Activated CD4-positive, CD25-positive, alpha-beta regulatory T cell (primary cell): ENCODE measurements around the gene MC3R.

Source experiments
- DNase-seq, 4 experiments: peaks; one replicate each; lab custom pipeline; 2025; lab: John Stamatoyannopoulos, UW

Gene MC3R

DNA sequence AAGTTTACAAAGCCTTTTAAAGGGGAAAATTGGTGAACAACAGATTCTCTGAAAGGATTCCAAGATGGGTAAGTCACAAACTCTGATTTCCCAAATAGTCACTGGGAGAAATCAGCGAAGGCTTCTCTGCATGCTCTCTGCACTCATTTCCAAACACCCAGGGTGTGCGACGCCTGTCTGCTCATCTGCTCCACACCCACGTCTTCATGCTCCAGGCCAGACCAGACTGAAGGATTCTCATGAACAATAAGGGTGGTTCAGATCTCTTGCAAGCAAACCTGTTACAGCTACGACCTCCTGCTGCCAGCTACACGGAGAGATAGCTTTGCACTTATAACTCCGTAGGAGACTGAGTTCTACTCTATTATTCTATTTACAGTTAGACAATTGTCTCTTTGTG, 1.4 kb downstream of the MC3R start:
- DNase-seq: no peak

GRCh38 chr20:56257604-56258003, 9.1 kb downstream of the MC3R start:
- no peak for DNase-seq

DNA sequence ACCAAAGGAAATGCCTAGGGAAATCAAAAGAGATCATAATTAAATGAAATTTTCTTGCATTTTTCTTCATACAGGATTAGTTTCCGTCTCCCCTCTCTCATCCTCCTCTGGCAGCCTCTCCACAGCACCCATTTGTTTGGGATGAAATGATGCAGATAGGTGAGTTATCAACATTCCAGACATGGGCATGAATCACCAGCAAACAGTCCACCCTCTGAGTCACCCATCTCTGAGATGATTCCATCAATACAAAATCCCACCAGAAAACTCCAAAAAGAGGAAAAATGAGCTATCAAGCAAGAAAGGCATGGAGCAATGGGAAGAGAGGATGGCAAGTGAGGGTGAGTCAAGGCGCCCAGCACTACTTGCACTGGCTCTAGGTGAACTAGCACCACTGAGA, 11.4 kb downstream of the MC3R start:
- DNase-seq: no peak

- no peak for DNase-seq
These were observed 20.0 kb downstream of the MC3R start for GRCh38 chr20:56268536-56268935.

DNA sequence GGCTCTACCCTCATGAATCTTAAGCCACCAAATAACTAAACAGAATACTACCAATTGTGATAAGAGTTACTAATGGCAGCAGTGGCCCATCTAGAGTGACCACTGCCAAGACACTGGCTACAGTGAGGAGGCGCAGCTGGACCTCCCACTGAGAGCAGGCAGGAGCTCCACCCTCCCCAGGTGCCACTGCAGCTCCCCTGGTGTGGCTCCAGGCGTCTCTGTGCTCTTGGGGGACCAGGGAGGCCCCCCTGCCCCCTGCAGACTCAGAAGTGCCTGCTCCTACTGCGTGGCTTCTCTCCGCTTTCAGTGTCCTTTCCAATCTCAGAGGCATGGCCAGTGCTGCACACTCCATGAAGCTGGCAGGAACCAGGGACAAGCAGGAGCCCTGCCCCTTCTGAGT, 23.4 kb downstream of the MC3R start:
- no peak for DNase-seq

- DNase-seq: no peak
These were observed 25.0 kb downstream of the MC3R start for GRCh38 chr20:56273491-56273890.

- DNase-seq: no peak
These were observed 25.6 kb downstream of the MC3R start for GRCh38 chr20:56274156-56274555.

- DNase-seq: no peak
These were observed 29.7 kb downstream of the MC3R start for GRCh38 chr20:56278196-56278595.

DNA sequence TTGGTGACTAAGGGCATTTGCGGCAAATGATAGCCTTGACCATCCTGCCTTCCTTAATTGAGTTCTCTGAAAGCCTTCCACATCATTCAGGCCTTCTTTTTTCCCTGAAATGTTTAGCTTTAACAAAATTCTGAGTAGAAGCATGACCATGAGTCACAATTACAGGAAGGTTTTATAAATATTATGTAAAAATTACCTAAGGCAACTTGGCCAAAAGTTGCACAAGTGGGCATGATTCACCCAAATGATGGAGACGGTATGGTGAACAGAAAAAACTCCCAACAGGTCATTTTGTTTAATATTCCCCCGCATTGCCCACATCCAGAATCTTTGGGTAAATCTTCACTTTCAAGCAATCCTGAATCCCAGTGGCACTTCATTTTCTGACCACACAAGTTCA, 37.0 kb downstream of the MC3R start:
- no peak for DNase-seq

GRCh38 chr20:56289652-56290051, 41.1 kb downstream of the MC3R start:
- no peak for DNase-seq

DNA sequence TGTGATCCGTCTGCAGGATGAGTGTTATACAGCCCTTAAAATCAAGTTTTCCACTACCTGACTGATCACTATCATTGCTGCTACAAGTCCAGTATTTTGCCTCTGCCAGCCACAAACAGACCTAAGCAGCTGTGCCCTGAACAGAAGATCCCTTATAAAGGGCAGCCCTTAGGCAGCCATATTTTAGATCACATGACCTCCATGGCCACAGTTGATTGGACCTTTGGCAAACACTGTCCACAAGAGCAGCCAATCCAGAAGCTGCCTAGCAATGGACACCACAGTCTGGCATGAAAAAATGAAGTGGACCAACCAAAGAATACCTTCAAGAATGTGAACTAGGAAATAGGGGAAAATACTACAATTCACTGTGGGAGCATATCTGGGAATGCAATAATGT, 50.8 kb downstream of the MC3R start:
- DNase-seq: no peak
